Stimulated activated effector memory CD8-positive, alpha-beta T cell treated with anti-CD3 and anti-CD28 coated beads, Interleukin-12 subunit alpha, Interleukin-12 subunit beta, amount 100 ng/mL, for 72 hours (primary cell): ENCODE results near the gene GNG4.
"Not testable (repeated sequence)": the region's sequence is repeated elsewhere in the genome, so short reads cannot be mapped to it uniquely, and the experiment has no call there.

ENCODE experiments used
- ATAC-seq: fragments of 150-1000 bp; cut with Tn5 transposase; 2 replicates; pipeline ENCODE4 v1.10.0; 2021
- DNase-seq, 2 donors: peaks; one replicate each; pipeline ENCODE4 v3.0.0; 2021 to 2022; ENCODE audit warnings: low spot score in 2 of 2
- H3K27ac Mint-ChIP-seq: one replicate; pipeline ENCODE4 v1.8.0; 2022; ENCODE audit warnings: mild to moderate bottlenecking, mixed read lengths
- H3K36me3 Mint-ChIP-seq: one replicate; pipeline ENCODE4 v1.8.0; 2022; ENCODE audit warnings: mild to moderate bottlenecking, mixed read lengths
- H3K4me1 Mint-ChIP-seq: one replicate; pipeline ENCODE4 v1.8.0; 2022; ENCODE audit warnings: mixed read lengths
- H3K4me3 Mint-ChIP-seq: one replicate; pipeline ENCODE4 v1.8.0; 2022; ENCODE audit warnings: mild to moderate bottlenecking, mixed read lengths
- H3K9me3 Mint-ChIP-seq: one replicate; pipeline ENCODE4 v1.8.0; 2022; ENCODE audit warnings: mixed read lengths

GNG4 gene

DNA sequence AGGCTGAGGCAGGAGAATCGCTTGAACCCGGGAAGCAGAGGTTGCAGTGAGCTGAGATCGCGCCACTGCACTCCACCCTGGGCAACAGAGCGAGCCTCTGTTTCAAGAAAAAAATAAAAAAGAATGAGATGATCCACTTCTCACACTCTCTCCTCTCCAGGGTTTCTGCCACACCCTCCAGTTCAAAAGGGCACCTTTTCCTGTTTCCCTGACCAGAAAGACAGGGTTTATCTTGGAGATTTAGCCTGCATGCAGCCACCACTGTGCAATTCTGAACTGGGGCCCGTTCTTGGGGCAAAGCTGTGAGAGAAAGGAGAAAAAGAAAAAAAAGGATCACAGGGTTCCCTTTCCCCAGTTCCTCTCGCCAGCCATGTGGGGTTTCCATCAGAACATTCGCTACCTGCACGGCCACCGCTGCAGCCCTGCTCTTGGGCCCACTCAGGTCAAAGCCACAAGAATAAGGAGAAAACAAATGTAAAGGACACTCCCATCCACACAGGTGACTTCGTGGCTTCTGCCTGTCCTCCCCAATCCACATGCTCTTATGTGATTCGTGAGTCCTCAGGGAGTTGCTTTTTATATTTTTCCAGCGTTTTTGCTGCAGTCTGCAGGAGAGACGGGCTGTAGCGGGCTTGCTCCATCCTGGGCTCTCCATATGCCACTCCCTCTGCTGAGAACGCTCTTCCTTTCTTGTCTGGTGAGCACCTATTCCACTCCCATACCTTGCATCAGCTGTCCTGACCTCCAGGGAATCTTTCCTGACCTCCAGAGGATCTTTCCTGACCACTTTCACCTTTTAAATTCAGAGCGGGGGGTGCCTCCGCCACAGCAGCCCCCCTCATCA is 26.4 kb downstream of the GNG4 start:
- Mint-ChIP-seq H3K9me3 (no peaks in the 10 kb centered on the region), H3K4me3 (no peak overlapping the region), H3K4me1 (peaks cover 7% of the 10 kb centered on the region), H3K36me3 (no peaks in the 10 kb centered on the region), H3K27ac (no peak overlapping the region)
- DNase-seq = no peak
- ATAC-seq = no peak

GRCh38 chr1:235619149-235619548 is 30.4 kb downstream of the GNG4 start:
- H3K27ac Mint-ChIP-seq, H3K9me3 Mint-ChIP-seq, ATAC-seq, H3K4me1 Mint-ChIP-seq, DNase-seq, H3K4me3 Mint-ChIP-seq, H3K36me3 Mint-ChIP-seq: not testable (repeated sequence)

DNA sequence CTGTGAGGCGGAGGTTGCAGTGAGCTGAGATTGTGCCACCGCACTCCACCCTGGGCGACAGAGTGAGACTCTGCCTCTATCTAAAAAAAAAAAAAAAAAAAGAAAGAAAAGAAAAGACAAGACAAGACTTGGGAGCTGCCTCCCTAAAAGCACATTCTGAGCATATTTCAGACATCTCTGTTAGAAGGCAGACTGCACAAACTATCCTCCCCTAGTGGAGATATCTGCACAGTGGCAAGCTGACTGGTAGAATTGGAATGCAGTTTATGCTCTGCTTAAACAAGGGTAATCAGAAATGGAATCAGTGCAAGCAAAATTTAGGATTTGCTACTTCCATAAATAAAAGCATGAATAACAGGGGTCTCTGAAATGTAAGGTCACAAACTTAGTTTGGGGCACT is 31.8 kb downstream of the GNG4 start:
- no peaks in the 10 kb centered on the region for H3K4me1 Mint-ChIP-seq
- H3K4me3 Mint-ChIP-seq = no peak overlapping the region
- H3K27ac Mint-ChIP-seq = no peak overlapping the region
- DNase-seq = no peak
- ATAC-seq = no peak
- no peaks in the 10 kb centered on the region for H3K9me3 Mint-ChIP-seq
- H3K36me3 Mint-ChIP-seq = no peaks in the 10 kb centered on the region

DNA sequence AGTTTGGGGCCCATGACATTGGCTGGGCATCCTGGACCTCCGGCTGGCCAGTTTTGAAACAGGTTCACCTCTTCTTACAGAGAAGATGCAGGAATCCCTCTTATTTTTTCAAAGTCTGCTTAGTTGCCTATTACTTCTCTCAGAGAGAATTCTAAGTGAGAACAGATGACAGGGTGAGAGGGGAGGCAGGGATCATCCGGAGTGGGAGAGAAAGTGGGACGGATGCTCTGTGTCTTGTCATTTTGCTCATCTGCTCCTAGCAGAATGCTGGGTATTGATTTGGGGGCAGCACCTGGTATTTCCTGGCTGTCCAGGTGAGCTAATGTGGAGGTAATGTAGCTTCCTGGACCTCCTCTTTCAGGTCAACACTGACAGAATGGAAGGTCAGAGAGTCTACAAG is 32.4 kb downstream of the GNG4 start:
- ATAC-seq (no peak), DNase-seq (no peak)
- Mint-ChIP-seq H3K27ac (no peak overlapping the region), H3K4me1 (no peaks in the 10 kb centered on the region), H3K36me3 (no peaks in the 10 kb centered on the region), H3K9me3 (no peaks in the 10 kb centered on the region), H3K4me3 (no peak overlapping the region)

DNA sequence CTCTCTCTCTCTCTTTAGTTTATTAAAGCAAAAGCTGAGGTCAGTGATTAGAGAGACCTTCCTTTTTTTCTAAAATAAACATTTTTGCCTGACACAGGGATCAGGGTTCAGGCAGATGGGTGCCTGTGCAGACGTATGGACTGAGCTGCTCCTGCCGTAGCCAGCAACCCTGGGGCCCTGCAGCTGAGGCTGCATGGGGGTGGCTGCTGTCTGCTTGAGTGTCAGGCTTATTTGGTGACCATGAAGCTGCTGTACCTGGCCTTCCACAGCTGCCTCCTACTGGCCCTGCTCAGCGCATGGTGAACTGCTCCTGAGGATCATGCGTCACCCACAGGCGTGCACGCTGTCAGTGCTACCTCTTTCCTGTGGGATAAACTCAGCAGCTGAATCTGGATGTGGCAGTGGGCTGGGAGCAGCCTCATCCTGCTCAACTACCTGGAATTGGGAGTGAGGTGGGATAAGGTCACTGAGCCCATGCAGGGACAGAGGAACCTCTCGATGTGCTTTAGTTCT is 35.1 kb downstream of the GNG4 start:
- H3K4me3 Mint-ChIP-seq = no peak overlapping the region
- no peak for DNase-seq
- H3K4me1 Mint-ChIP-seq = no peaks in the 10 kb centered on the region
- no peaks in the 10 kb centered on the region for H3K36me3 Mint-ChIP-seq
- H3K27ac Mint-ChIP-seq = no peak overlapping the region
- ATAC-seq = no peak
- H3K9me3 Mint-ChIP-seq = no peaks in the 10 kb centered on the region

- DNase-seq (no peak), ATAC-seq (no peak)
- H3K27ac Mint-ChIP-seq = no peak overlapping the region
- H3K4me3 Mint-ChIP-seq = no peak overlapping the region
- no peaks in the 10 kb centered on the region for H3K4me1 Mint-ChIP-seq
- no peaks in the 10 kb centered on the region for H3K36me3 Mint-ChIP-seq
- no peaks in the 10 kb centered on the region for H3K9me3 Mint-ChIP-seq
Measured at GRCh38 chr1:235613602-235614001, 36.0 kb downstream of the GNG4 start.

GRCh38 chr1:235612761-235613160 is 36.8 kb downstream of the GNG4 start:
- no peaks in the 10 kb centered on the region for H3K4me1 Mint-ChIP-seq

GRCh38 chr1:235610157-235610556 is 39.4 kb downstream of the GNG4 start:
- no peaks in the 10 kb centered on the region for H3K4me1 Mint-ChIP-seq
- no peak overlapping the region for H3K27ac Mint-ChIP-seq
- DNase-seq (no peak), ATAC-seq (no peak)
- no peaks in the 10 kb centered on the region for H3K9me3 Mint-ChIP-seq
- no peak overlapping the region for H3K4me3 Mint-ChIP-seq
- no peaks in the 10 kb centered on the region for H3K36me3 Mint-ChIP-seq

More at GRCh38 chr1:235612761-235613160, 36.8 kb downstream of the GNG4 start:
- no peaks in the 10 kb centered on the region for H3K9me3 Mint-ChIP-seq
- no peaks in the 10 kb centered on the region for H3K36me3 Mint-ChIP-seq
- H3K4me3 Mint-ChIP-seq = no peak overlapping the region
- no peak overlapping the region for H3K27ac Mint-ChIP-seq
- DNase-seq (no peak), ATAC-seq (no peak)

GRCh38 chr1:235608278-235608677 is 41.3 kb downstream of the GNG4 start:
- Mint-ChIP-seq H3K4me1 (no peaks in the 10 kb centered on the region), H3K9me3 (no peaks in the 10 kb centered on the region), H3K4me3 (no peak overlapping the region), H3K36me3 (no peaks in the 10 kb centered on the region), H3K27ac (no peak overlapping the region)
- DNase-seq (no peak), ATAC-seq (no peak)

DNA sequence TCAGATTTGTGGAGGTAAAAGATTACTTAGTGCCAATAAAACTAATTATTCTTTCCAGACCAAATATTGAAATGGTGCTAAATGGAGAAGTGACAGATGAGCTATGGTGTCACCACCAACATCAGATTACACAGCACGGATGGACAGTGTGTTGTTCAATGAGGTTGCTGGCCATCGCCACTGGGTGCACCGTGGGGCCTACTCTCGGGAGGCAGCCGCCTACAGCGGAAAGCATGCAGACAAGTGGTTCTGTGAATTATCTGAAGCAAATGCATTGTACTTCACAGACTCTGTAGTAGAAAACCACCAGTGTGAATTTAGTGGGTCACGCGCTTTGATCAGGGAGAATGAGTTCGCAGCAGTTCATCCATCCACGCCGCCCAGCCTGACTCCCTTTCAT is 42.3 kb downstream of the GNG4 start:
- Mint-ChIP-seq H3K9me3 (no peaks in the 10 kb centered on the region), H3K4me1 (no peaks in the 10 kb centered on the region), H3K36me3 (no peaks in the 10 kb centered on the region), H3K4me3 (no peak overlapping the region), H3K27ac (no peak overlapping the region)
- DNase-seq (no peak), ATAC-seq (no peak)

DNA sequence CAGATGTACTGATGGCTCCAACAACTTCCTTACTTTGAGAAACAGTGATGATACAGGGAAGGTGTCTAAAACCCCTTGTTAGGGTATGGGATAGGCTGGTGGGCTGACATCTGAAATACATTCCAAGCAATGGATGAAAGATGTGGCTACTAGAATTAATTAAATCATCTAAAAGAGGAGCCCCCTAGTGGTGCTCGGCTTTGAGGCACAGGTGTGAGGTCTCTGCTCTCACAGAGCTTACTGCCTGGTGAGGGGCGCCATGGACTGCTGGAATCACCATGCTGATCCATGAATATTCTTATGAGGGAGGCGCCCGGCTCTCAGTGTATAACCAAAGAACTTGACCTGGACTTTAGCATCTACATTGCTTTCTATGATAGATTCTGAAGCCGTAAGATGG is 48.5 kb downstream of the GNG4 start:
- H3K4me1 Mint-ChIP-seq = no peaks in the 10 kb centered on the region
- ATAC-seq (no peak), DNase-seq (peak in 1 of 2 donors; percentile 56)
- no peak overlapping the region for H3K4me3 Mint-ChIP-seq
- H3K36me3 Mint-ChIP-seq = no peaks in the 10 kb centered on the region
- H3K27ac Mint-ChIP-seq = no peak overlapping the region
- no peaks in the 10 kb centered on the region for H3K9me3 Mint-ChIP-seq

GRCh38 chr1:235599536-235599935 is 50.0 kb downstream of the GNG4 start:
- Mint-ChIP-seq H3K4me3 (no peak overlapping the region), H3K9me3 (no peaks in the 10 kb centered on the region), H3K4me1 (no peaks in the 10 kb centered on the region), H3K27ac (no peak overlapping the region), H3K36me3 (no peaks in the 10 kb centered on the region)
- ATAC-seq = no peak
- no peak for DNase-seq

GRCh38 chr1:235597867-235598553 is 51.6 kb downstream of the GNG4 start:
- DNase-seq = no peak
- H3K9me3 Mint-ChIP-seq = no peaks in the 10 kb centered on the region

GRCh38 chr1:235595079-235595478 is 54.5 kb downstream of the GNG4 start:
- Mint-ChIP-seq H3K4me3 (no peak overlapping the region), H3K9me3 (no peaks in the 10 kb centered on the region), H3K36me3 (no peaks in the 10 kb centered on the region), H3K27ac (no peak overlapping the region), H3K4me1 (peaks cover 10% of the 10 kb centered on the region)
- ATAC-seq = no peak
- DNase-seq = no peak

More at GRCh38 chr1:235597867-235598553, 51.6 kb downstream of the GNG4 start:
- Mint-ChIP-seq H3K4me3 (no peak overlapping the region), H3K36me3 (no peaks in the 10 kb centered on the region), H3K4me1 (peaks cover 10% of the 10 kb centered on the region), H3K27ac (no peak overlapping the region)
- no peak for ATAC-seq

GRCh38 chr1:235594281-235594895 is 55.2 kb downstream of the GNG4 start:
- not testable (repeated sequence) for H3K9me3 Mint-ChIP-seq, ATAC-seq

More at GRCh38 chr1:235594281-235594895, 55.2 kb downstream of the GNG4 start:
- DNase-seq, H3K27ac Mint-ChIP-seq, H3K4me3 Mint-ChIP-seq, H3K36me3 Mint-ChIP-seq: not testable (repeated sequence)
- peaks cover 10% of the 10 kb centered on the region for H3K4me1 Mint-ChIP-seq
